Tibial artery (tissue), 4 donors: ENCODE data around the gene HOXA9.

ENCODE experiments used
- DNase-seq, 2 donors: peaks; one replicate each; pipeline ENCODE4 v3.0.0-alpha.2; 2019
- H3K27ac ChIP-seq, 2 donors: fragments of 200-600 bp; sonication (generic) in 1 of 2; 1 replicate in 1 of 2; 2 replicates in 1 of 2; pipeline ENCODE4 v1.5.1; 2018 to 2019; ENCODE audit warnings: mild to moderate bottlenecking in 1 of 2
- H3K27me3 ChIP-seq, 2 donors: fragments of 200-600 bp; sonication (generic) in 1 of 2; one replicate each; pipeline versions ENCODE4 v1.5.1 to v1.6.0; 2016 to 2019
- H3K36me3 ChIP-seq, 3 donors: fragments of 200-600 bp; sonication (generic) in 2 of 3; one replicate each; pipeline ENCODE4 v1.5.1; 2016 to 2019; ENCODE audit warnings: mild to moderate bottlenecking in 2 of 3
- H3K4me1 ChIP-seq, 4 donors: fragments of 200-600 bp; sonication (generic) in 2 of 4; 1 replicate in 3 of 4; 2 replicates in 1 of 4; pipeline ENCODE4 v1.5.1; 2016 to 2019
- H3K4me3 ChIP-seq, 2 donors: fragments of 200-600 bp; sonication (generic) in 1 of 2; 1 replicate in 1 of 2; 2 replicates in 1 of 2; pipeline ENCODE4 v1.5.1; 2018 to 2019; ENCODE audit warnings: mild to moderate bottlenecking in 2 of 2
- H3K9me3 ChIP-seq, 3 donors: fragments of 200-600 bp; sonication (generic) in 1 of 3; one replicate each; pipeline ENCODE4 v1.5.1; 2016 to 2019
- CTCF ChIP-seq, 2 experiments: fragments of 200-600 bp in 1 of 2; fragments of 450-650 bp in 1 of 2; IDR thresholded peaks; one replicate each; pipeline ENCODE4 v1.5.1; 2017 to 2019; ENCODE audit warnings: antibody characterized with exemption in 2 of 2, mild to moderate bottlenecking in 1 of 2, moderate library complexity in 1 of 2
- intact Hi-C: fragments of 100-400 bp; cut with DNase I; formaldehyde crosslinking; loops from one replicate; pipeline ENCODE4 v1.15.0; 2023; ENCODE audit warnings: low total_unique reads

Gene HOXA9

DNA sequence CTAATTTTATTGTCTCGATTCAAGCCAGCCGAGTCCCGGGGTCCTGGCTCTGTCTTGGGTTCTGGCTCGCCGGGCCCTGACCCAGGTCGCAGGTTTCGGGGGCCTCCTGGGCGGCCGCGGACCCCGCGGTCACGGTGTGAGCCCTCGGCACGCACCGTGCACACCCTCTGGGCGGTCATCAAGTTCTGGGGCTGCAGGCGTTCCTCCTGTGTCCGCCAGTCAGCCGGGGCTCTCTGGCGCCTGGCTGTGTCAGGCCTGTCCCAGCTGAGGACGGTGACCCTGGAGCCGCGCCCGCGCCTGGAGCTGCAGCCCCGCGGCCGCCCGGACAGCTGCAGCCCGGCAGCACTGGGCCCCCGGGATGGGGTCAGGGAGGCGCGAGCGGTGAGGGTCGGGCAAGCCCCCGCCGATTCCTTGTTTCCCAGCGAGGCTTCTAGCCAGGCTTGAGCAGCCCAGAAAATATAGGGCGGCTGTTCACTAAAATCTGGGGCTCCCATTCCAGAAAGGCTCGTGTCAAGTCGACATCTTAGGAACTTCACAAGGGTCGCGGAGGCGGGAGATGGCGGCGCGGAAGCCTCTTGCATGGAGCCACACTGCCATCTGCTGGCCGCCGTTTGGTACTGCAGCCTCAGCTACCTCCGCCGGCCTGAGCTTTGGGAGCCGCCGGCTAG, 4.7 kb downstream of the HOXA9 start:
- peaks cover 0 to 43% (median 17%) of the 10 kb centered on the region in 4 donors for H3K4me1 ChIP-seq

GRCh38 chr7:27160145-27160545, 5.2 kb downstream of the HOXA9 start:
- Histone ChIP-seq H3K36me3 (no peaks in the 10 kb centered on the region), H3K4me1 (peaks cover 0 to 48% (median 22%) of the 10 kb centered on the region in 4 donors), H3K27me3 (no peaks in the 10 kb centered on the region), H3K4me3 (peak overlapping the region; percentile 68 to 91), H3K9me3 (no peaks in the 10 kb centered on the region), H3K27ac (peak overlapping the region; percentile 82 to 96)
- intact Hi-C loops = loop anchor here (2.0 to 10.0 kb wide), 3 partner anchors 789 to 1765 kb away; partner anchors contain the start of genes CBX3 and HNRNPA2B1
- DNase-seq = peak; percentile 24 to 71
- TF ChIP-seq CTCF (IDR thresholded peaks at IDR 0.05) = no peak

More for the DNA sequence above, 4.7 kb downstream of the HOXA9 start:
- H3K27ac ChIP-seq = peak overlapping the region; percentile 82 to 96
- no peaks in the 10 kb centered on the region for H3K27me3 ChIP-seq
- peak overlapping the region; percentile 68 to 91 for H3K4me3 ChIP-seq
- no peaks in the 10 kb centered on the region for H3K9me3 ChIP-seq
- DNase-seq = peak; percentile 90
- no peaks in the 10 kb centered on the region for H3K36me3 ChIP-seq
- intact Hi-C loops = loop anchor here (2.0 to 10.0 kb wide), 3 partner anchors 790 to 1766 kb away; partner anchors contain the start of genes CBX3 and HNRNPA2B1
- peak; percentile 98 to 99 for TF ChIP-seq CTCF (IDR thresholded peaks at IDR 0.05)

DNA sequence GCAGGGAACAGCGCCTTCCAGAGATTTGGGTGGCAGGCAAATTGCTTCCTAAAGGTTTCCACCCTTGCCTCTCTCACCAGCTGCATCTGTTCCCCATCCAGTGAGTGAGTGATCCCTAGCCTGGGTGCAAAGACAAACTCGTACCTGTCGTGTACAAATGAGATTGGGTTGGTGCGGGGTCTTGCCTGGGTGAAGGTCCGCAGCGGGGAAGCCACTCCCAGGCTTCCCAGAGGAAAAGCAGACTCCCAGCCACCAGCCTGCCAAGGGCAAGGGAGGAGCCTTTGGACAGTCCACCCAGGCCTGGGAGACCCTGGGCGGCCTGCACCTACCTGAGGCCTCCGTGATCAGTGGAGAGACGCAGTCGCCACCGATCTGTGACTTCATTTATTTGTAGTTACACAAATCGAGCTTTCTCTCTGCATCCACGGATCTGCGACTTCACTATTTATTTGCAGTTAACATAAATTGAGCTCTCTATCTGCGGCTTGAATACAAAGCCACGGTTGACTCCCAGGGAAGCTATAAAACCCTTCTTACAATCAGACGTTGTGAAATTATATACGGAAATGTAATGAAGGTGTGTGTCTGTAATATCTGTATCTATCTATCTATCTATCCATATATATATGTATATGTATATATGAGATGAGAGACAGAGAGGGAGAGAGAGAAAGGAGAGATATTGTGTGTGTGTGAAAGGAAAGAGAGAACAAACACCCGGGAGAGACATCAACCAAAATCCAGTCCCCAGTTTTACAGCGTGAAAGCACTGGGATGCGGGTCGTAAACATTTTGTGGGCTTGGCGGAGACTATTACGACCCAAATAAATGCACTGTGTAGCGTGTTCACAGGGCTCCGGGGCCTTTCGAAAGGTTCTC, 5.8 kb downstream of the HOXA9 start:
- no peak for TF ChIP-seq CTCF (IDR thresholded peaks at IDR 0.05)
- Histone ChIP-seq H3K4me1 (peaks cover 0 to 53% (median 27%) of the 10 kb centered on the region in 4 donors), H3K27me3 (no peaks in the 10 kb centered on the region), H3K36me3 (no peaks in the 10 kb centered on the region), H3K27ac (no peak overlapping the region), H3K9me3 (no peaks in the 10 kb centered on the region), H3K4me3 (no peak overlapping the region)
- intact Hi-C loops = loop anchor here (2.0 to 10.0 kb wide), 4 partner anchors 297 to 1765 kb away; partner anchors contain the start of genes CBX3, HNRNPA2B1 and SKAP2
- DNase-seq = no peak

GRCh38 chr7:27158436-27159265, 6.7 kb downstream of the HOXA9 start:
- intact Hi-C loops = loop anchor here (5.0 kb wide), 1 partner anchor 296 kb away; the partner anchor contains the start of gene SKAP2
- Histone ChIP-seq H3K4me3 (no peak overlapping the region), H3K27ac (no peak overlapping the region), H3K27me3 (no peaks in the 10 kb centered on the region), H3K36me3 (no peaks in the 10 kb centered on the region), H3K4me1 (peaks cover 0 to 52% (median 30%) of the 10 kb centered on the region in 4 donors), H3K9me3 (no peaks in the 10 kb centered on the region)
- peak in 1 of 2 donors; percentile 60 for DNase-seq
- no peak for TF ChIP-seq CTCF (IDR thresholded peaks at IDR 0.05)
